Endodermal cell (in vitro differentiated cells): ENCODE data around the gene EML2. TPM values are rescaled to one million over a fixed set of nuclear protein-coding genes. Genes with fewer than 3 reads are reported as not detected.

ENCODE experiments used
- DNase-seq: peaks from one replicate; pipeline ENCODE4 v3.0.0-alpha.2; 2017
- H3K27ac ChIP-seq: 2 replicates; pipeline ENCODE4 v1.5.1; 2013; ENCODE audit warnings: mild to moderate bottlenecking, low read depth, low read length, moderate library complexity
- H3K27me3 ChIP-seq: 2 replicates; pipeline ENCODE4 v1.6.1; 2013; ENCODE audit warnings: mild to moderate bottlenecking, low read length, moderate library complexity; ENCODE audit not compliant: insufficient read depth, control insufficient read depth, poor library complexity, severe bottlenecking
- H3K36me3 ChIP-seq: 2 replicates; pipeline ENCODE4 v1.7.0; 2013; ENCODE audit warnings: mild to moderate bottlenecking, low read length, moderate library complexity; ENCODE audit not compliant: control insufficient read depth, insufficient read depth
- H3K4me1 ChIP-seq: one replicate; pipeline ENCODE4 v1.7.0; 2013; ENCODE audit warnings: low read length; ENCODE audit not compliant: control insufficient read depth, insufficient read depth
- H3K4me3 ChIP-seq: 2 replicates; pipeline ENCODE4 v1.5.1; 2013; ENCODE audit warnings: mild to moderate bottlenecking, low read length, moderate library complexity
- H3K9ac ChIP-seq: 2 replicates; pipeline ENCODE4 v1.6.1; 2013; ENCODE audit warnings: mild to moderate bottlenecking, low read length, moderate library complexity; ENCODE audit not compliant: poor library complexity, severe bottlenecking; ENCODE audit errors: extremely low read depth
- H3K9me3 ChIP-seq: 2 replicates; pipeline ENCODE4 v1.6.1; 2013; ENCODE audit warnings: mild to moderate bottlenecking, low read length, moderate library complexity; ENCODE audit not compliant: control insufficient read depth
- H3K27ac Mint-ChIP-seq: 2 replicates; pipeline ENCODE4 v1.8.0; 2020; ENCODE audit warnings: mixed read lengths
- H3K27me3 Mint-ChIP-seq: 2 replicates; pipeline ENCODE4 v1.8.0; 2021; ENCODE audit warnings: mild to moderate bottlenecking, mixed read lengths; ENCODE audit not compliant: insufficient read depth
- H3K36me3 Mint-ChIP-seq: 2 replicates; pipeline ENCODE4 v1.8.0; 2020; ENCODE audit warnings: low read depth, mixed read lengths
- H3K4me1 Mint-ChIP-seq: 2 replicates; pipeline ENCODE4 v1.8.0; 2020; ENCODE audit warnings: mixed read lengths
- H3K4me3 Mint-ChIP-seq: 2 replicates; pipeline ENCODE4 v1.8.0; 2020; ENCODE audit warnings: mild to moderate bottlenecking, moderate library complexity, mixed read lengths
- H3K9me3 Mint-ChIP-seq: 2 replicates; pipeline ENCODE4 v1.8.0; 2020; ENCODE audit warnings: mild to moderate bottlenecking, mixed read lengths
- CTCF ChIP-seq: fragments of 200-600 bp; sonication (generic); conservative IDR thresholded peaks from 2 replicates; pipeline ENCODE4 v1.5.0; 2021; ENCODE audit warnings: antibody characterized with exemption, mild to moderate bottlenecking
- WGBS, 2 experiments: methylation state at CpG; one replicate each; pipeline versions ENCODE4 v1.1.5 to v1.1.7; 2013; ENCODE audit warnings: missing lambda C conversion rate in 2 of 2, mixed read lengths in 1 of 2; ENCODE audit not compliant: insufficient coverage in 1 of 2, insufficient read length in 1 of 2; 5-methylcytosine and 5-hydroxymethylcytosine counted together
- total RNA-seq, 2 donors: library from RNA; stranded (reverse); fragmentation: NEBNext Ultra II Directional in 1 of 2; extraction: Animal tissue kit (Norgen Biotek cat#: 25700) in 1 of 2; gene quantifications; 2 replicates in 1 of 2; 3 replicates in 1 of 2; pipeline ENCODE4 v1.2.1, GENCODE V29; 2021

Gene EML2
- total RNA-seq, 2 donors from 2014 or later = 42.9 to 79.3 TPM

- no peak overlapping the region for H3K9ac ChIP-seq
- WGBS, 2 experiments = 93 to 94% methylated on average over 2 to 4 of the region's 4 CpGs
- Mint-ChIP-seq H3K27ac (no peak overlapping the region), H3K4me3 (no peak overlapping the region), H3K9me3 (no peaks in the 10 kb centered on the region), H3K4me1 (peaks cover 20% of the 10 kb centered on the region), H3K36me3 (peaks cover 9% of the 10 kb centered on the region), H3K27me3 (no peaks in the 10 kb centered on the region)
- H3K27ac ChIP-seq = no peak overlapping the region
- no peaks in the 10 kb centered on the region for H3K9me3 ChIP-seq
- no peak overlapping the region for H3K4me3 ChIP-seq
- H3K36me3 ChIP-seq = no peaks in the 10 kb centered on the region
- no peak for TF ChIP-seq CTCF
- H3K27me3 ChIP-seq = no peaks in the 10 kb centered on the region
- DNase-seq = no peak
- H3K4me1 ChIP-seq = peaks cover 4% of the 10 kb centered on the region
These were observed 64.7 kb downstream of the EML2 start for GRCh38 chr19:45574526-45574925.

GRCh38 chr19:45571457-45572220, 67.6 kb downstream of the EML2 start:
- H3K4me3 ChIP-seq = no peak overlapping the region
- H3K36me3 ChIP-seq = no peaks in the 10 kb centered on the region
- Mint-ChIP-seq H3K4me1 (peaks cover 2% of the 10 kb centered on the region), H3K27ac (no peak overlapping the region), H3K4me3 (no peak overlapping the region), H3K27me3 (no peaks in the 10 kb centered on the region), H3K36me3 (peaks cover 9% of the 10 kb centered on the region), H3K9me3 (no peaks in the 10 kb centered on the region)
- no peak for TF ChIP-seq CTCF
- H3K9me3 ChIP-seq = no peaks in the 10 kb centered on the region
- no peak for DNase-seq
- no peak overlapping the region for H3K9ac ChIP-seq
- H3K4me1 ChIP-seq = no peaks in the 10 kb centered on the region
- 93 to 94% methylated on average over 4 to 6 of the region's 8 CpGs for whole genome bisulfite sequencing, 2 experiments
- no peak overlapping the region for H3K27ac ChIP-seq
- no peaks in the 10 kb centered on the region for H3K27me3 ChIP-seq

- Histone ChIP-seq H3K4me3 (no peak overlapping the region), H3K4me1 (no peaks in the 10 kb centered on the region), H3K9me3 (no peaks in the 10 kb centered on the region), H3K36me3 (no peaks in the 10 kb centered on the region), H3K27ac (no peak overlapping the region), H3K27me3 (no peaks in the 10 kb centered on the region), H3K9ac (no peak overlapping the region)
- Mint-ChIP-seq H3K36me3 (peaks cover 9% of the 10 kb centered on the region), H3K4me3 (no peak overlapping the region), H3K27ac (no peak overlapping the region), H3K4me1 (no peaks in the 10 kb centered on the region), H3K9me3 (no peaks in the 10 kb centered on the region), H3K27me3 (no peaks in the 10 kb centered on the region)
- TF ChIP-seq CTCF = peak; percentile 95
- WGBS, 2 experiments = 34 to 57% methylated on average over 9 to 14 of the region's 15 CpGs
- peak; percentile 95 for DNase-seq
These were observed 69.4 kb downstream of the EML2 start for GRCh38 chr19:45569619-45570421.
